A549 (cell line): ENCODE results near the gene SLC23A2. TPM values are rescaled to one million over a fixed set of nuclear protein-coding genes. Genes with fewer than 3 reads are reported as not detected.

Experiments
- ATAC-seq, 2 experiments: fragments of 200-7000 bp in 1 of 2; fragments of >200 bp in 1 of 2; cut with Nextera tagmentation in 1 of 2; cut with Tn5 transposase in 1 of 2; 3 replicates each; pipeline versions ENCODE4 v1.8.0 to v1.9.1; 2018 to 2020; ENCODE audit warnings: mild to moderate bottlenecking in 1 of 2, moderate library complexity in 1 of 2
- CTCF ChIA-PET: fragments of 300-600 bp; sonication (Branson Sonifier 250); formaldehyde crosslinking; extraction: SDS; loops from one replicate; lab custom pipeline; 2021; ENCODE audit warnings: antibody characterized with exemption, inconsistent platforms; lab: Yijun Ruan, JAX
- POLR2A ChIA-PET: fragments of 350-600 bp; formaldehyde crosslinking; extraction: SDS; loops from one replicate; lab custom pipeline; 2021; ENCODE audit warnings: antibody characterized with exemption, inconsistent platforms; lab: Yijun Ruan, JAX
- DNase-seq, 2 experiments: peaks; one replicate each; pipeline versions ENCODE4 v3.0.0 to v3.0.0-alpha.2; 2011 to 2016; ENCODE audit warnings: low read depth in 1 of 2, low spot score in 1 of 2
- FAIRE-seq: peaks from 2 replicates; lab custom pipeline; 2011; peaks lifted over from hg19 to GRCh38; lab: Jason Lieb, UNC
- H3K27ac ChIP-seq, 2 experiments: fragments of >200 bp; sonication (Bioruptor Twin); formaldehyde crosslinking; 3 replicates each; pipeline ENCODE4 v1.5.1; 2016 to 2017
- H3K4me1 ChIP-seq: fragments of >200 bp; sonication (Bioruptor Twin); formaldehyde crosslinking; 3 replicates; pipeline ENCODE4 v1.6.1; 2016
- H3K4me2 ChIP-seq: fragments of >200 bp; sonication (Bioruptor Twin); formaldehyde crosslinking; 3 replicates; pipeline ENCODE4 v1.6.1; 2016
- H3K4me3 ChIP-seq: fragments of >200 bp; sonication (Bioruptor Twin); formaldehyde crosslinking; 3 replicates; pipeline ENCODE4 v1.5.1; 2016
- H3K9me3 ChIP-seq: fragments of >200 bp; sonication (Bioruptor Twin); formaldehyde crosslinking; 3 replicates; pipeline ENCODE4 v1.6.1; 2016
- ATOH8 ChIP-seq: fragments of 250-450 bp; sonication (Bioruptor Pico); IDR thresholded peaks from 2 replicates; pipeline ENCODE4 v1.5.0; 2020; ENCODE audit warnings: low read depth, mild to moderate bottlenecking, moderate library complexity
- BHLHE40 ChIP-seq: IDR thresholded peaks from 2 replicates; pipeline ENCODE4 v1.6.1; 2012; ENCODE audit warnings: low read depth, low read length, inconsistent platforms
- CBX2 ChIP-seq: fragments of 200-600 bp; sonication (generic); IDR thresholded peaks from 2 replicates; pipeline ENCODE4 v1.6.1; 2016; ENCODE audit warnings: low read depth, mild to moderate bottlenecking, borderline replicate concordance
- CBX8 ChIP-seq: fragments of 200-600 bp; sonication (generic); IDR thresholded peaks from 2 replicates; pipeline ENCODE4 v1.6.1; 2016
- CHD2 ChIP-seq: fragments of 150-350 bp; IDR thresholded peaks from 2 replicates; pipeline ENCODE4 v1.6.1; 2014; ENCODE audit warnings: low read length; ENCODE audit not compliant: partially characterized antibody
- CTCF ChIP-seq: fragments of >200 bp; sonication (Bioruptor Twin); formaldehyde crosslinking; IDR thresholded peaks from 3 replicates; pipeline ENCODE4 v1.5.1; 2016
- E2F6 ChIP-seq: IDR thresholded peaks from 2 replicates; pipeline ENCODE4 v1.6.1; 2012; ENCODE audit warnings: low read depth, borderline replicate concordance
- EP300 ChIP-seq, 2 experiments: fragments of >200 bp; sonication (Bioruptor Twin); formaldehyde crosslinking; IDR thresholded peaks; 2 replicates in 1 of 2; 3 replicates in 1 of 2; pipeline ENCODE4 v1.6.1; 2016 to 2017
- ESRRA ChIP-seq: fragments of 150-350 bp; IDR thresholded peaks from 2 replicates; pipeline ENCODE4 v1.6.1; 2014; ENCODE audit warnings: mild to moderate bottlenecking, low read length, borderline replicate concordance
- GATA3 ChIP-seq: IDR thresholded peaks from 2 replicates; pipeline ENCODE4 v1.6.1; 2012; ENCODE audit warnings: borderline replicate concordance
- HMGXB4 ChIP-seq: fragments of 250-450 bp; sonication (Bioruptor Pico); IDR thresholded peaks from 2 replicates; pipeline ENCODE4 v1.5.0; 2021; ENCODE audit warnings: mild to moderate bottlenecking, moderate library complexity, borderline replicate concordance
- HOXA7 ChIP-seq: fragments of 250-450 bp; sonication (Bioruptor Pico); IDR thresholded peaks from 2 replicates; pipeline ENCODE4 v1.5.0; 2020; ENCODE audit warnings: mild to moderate bottlenecking, moderate library complexity
- HOXB13 ChIP-seq: fragments of 250-450 bp; sonication (Bioruptor Pico); IDR thresholded peaks from 2 replicates; pipeline ENCODE4 v1.5.0; 2020; ENCODE audit warnings: low read depth, mild to moderate bottlenecking, moderate library complexity
- JUNB ChIP-seq: fragments of >200 bp; sonication (Bioruptor Twin); formaldehyde crosslinking; IDR thresholded peaks from 2 replicates; pipeline ENCODE4 v1.6.1; 2016
- KDM1A ChIP-seq: fragments of 200-600 bp; sonication (generic); IDR thresholded peaks from 2 replicates; pipeline ENCODE4 v1.6.1; 2016; ENCODE audit warnings: low read depth, mild to moderate bottlenecking
- KDM5A ChIP-seq: fragments of 200-600 bp; sonication (generic); IDR thresholded peaks from 2 replicates; pipeline ENCODE4 v1.6.1; 2016; ENCODE audit warnings: antibody characterized with exemption, mild to moderate bottlenecking
- MAFK ChIP-seq: fragments of 450-650 bp; IDR thresholded peaks from 2 replicates; pipeline ENCODE4 v1.6.1; 2014; ENCODE audit not compliant: partially characterized antibody
- MAZ ChIP-seq: fragments of 150-350 bp; IDR thresholded peaks from 2 replicates; pipeline ENCODE4 v1.6.1; 2014; ENCODE audit warnings: antibody characterized with exemption, low read depth, low read length, borderline replicate concordance
- MYC ChIP-seq: IDR thresholded peaks from 2 replicates; pipeline ENCODE4 v1.6.1; 2012; ENCODE audit warnings: mild to moderate bottlenecking, inconsistent platforms, low read length, improper control_type of control experiment, borderline replicate concordance
- RCOR1 ChIP-seq: fragments of 150-350 bp; IDR thresholded peaks from 2 replicates; pipeline ENCODE4 v1.6.1; 2014; ENCODE audit warnings: antibody characterized with exemption, low read length, low read depth
- TP53 ChIP-seq: fragments of 250-450 bp; sonication (Bioruptor Pico); IDR thresholded peaks from 2 replicates; pipeline ENCODE4 v1.5.0; 2021; ENCODE audit warnings: mild to moderate bottlenecking, moderate library complexity
- ZC3H11A ChIP-seq: fragments of 450-650 bp; IDR thresholded peaks from 2 replicates; pipeline ENCODE4 v1.6.1; 2014; ENCODE audit warnings: antibody characterized with exemption, mild to moderate bottlenecking
- ZFP36 ChIP-seq: fragments of 450-650 bp; IDR thresholded peaks from 2 replicates; pipeline ENCODE4 v1.6.1; 2014; ENCODE audit warnings: borderline replicate concordance; ENCODE audit not compliant: partially characterized antibody
- ZSCAN20 ChIP-seq: fragments of 250-450 bp; sonication (Bioruptor Pico); IDR thresholded peaks from 2 replicates; pipeline ENCODE4 v1.8.0; 2022; ENCODE audit warnings: mild to moderate bottlenecking, moderate library complexity
- whole genome bisulfite sequencing: methylation state at CpG from one replicate; pipeline ENCODE4 v1.1.6; 2017; ENCODE audit errors: missing lambda C conversion rate; 5-methylcytosine and 5-hydroxymethylcytosine counted together
- polyA plus RNA-seq, 4 experiments: library from polyadenylated mRNA; depleted of rRNA in 3 of 4; stranded (reverse); fragments of >200 nt; fragmentation: RNase III in 1 of 4; extraction: RNeasy Plus Mini Kit Qiagen cat#74134 plus additional on column Dnase treatment in 1 of 4; gene quantifications; 2 replicates in 3 of 4; 3 replicates in 1 of 4; pipeline ENCODE4 v1.2.3, GENCODE V29; 2011 to 2017

The SLC23A2 gene
- polyA plus RNA-seq, 2 of the 4 experiments (the other 2 are of a cell fraction): 13.1 to 47.8 TPM

GRCh38 chr20:4944518-4945313 lies 56.6 kb downstream of the SLC23A2 start:
- no peak overlapping the region for H3K27ac ChIP-seq
- no peaks in the 10 kb centered on the region for H3K9me3 ChIP-seq
- no peak for DNase-seq
- no peak for ATAC-seq
- no peak overlapping the region for H3K4me2 ChIP-seq
- WGBS: 79% methylated on average over 6 of the region's 6 CpGs
- no peak for TF ChIP-seq HOXA7 (CRISPR knock-in tag)
- TF ChIP-seq TP53 (CRISPR knock-in tag): no peak
- TF ChIP-seq CBX2: no peak
- TF ChIP-seq RCOR1: no peak
- TF ChIP-seq CBX8: no peak
- TF ChIP-seq, all 56 proteins: peak for 0
- CTCF ChIA-PET: interaction anchor here (0.7 to 4.0 kb wide), 4 partner anchors 11 to 203 kb away, joined by 3 to 23 read pairs (median 4); no protein-coding TSS in a partner anchor
- H3K4me3 ChIP-seq: no peak overlapping the region
- POLR2A ChIA-PET: interaction anchor here (0.7 kb wide), 1 partner anchor 9 kb away, joined by 4 read pairs; no protein-coding TSS in a partner anchor
- no peak for FAIRE-seq
- H3K4me1 ChIP-seq: peaks cover 24% of the 10 kb centered on the region

- CTCF ChIA-PET: interaction anchor here (0.8 to 4.0 kb wide), 3 partner anchors 10 to 16 kb away, joined by 3 to 23 read pairs (median 7); no protein-coding TSS in a partner anchor
- H3K4me2 ChIP-seq: peak overlapping the region; percentile 12; the same call in 2 of the 3 replicates
- DNase-seq: no peak
- TF ChIP-seq BHLHE40: no peak
- no peak for TF ChIP-seq KDM5A
- no peak for TF ChIP-seq HMGXB4 (CRISPR knock-in tag)
- no peak for TF ChIP-seq KDM1A
- no peak for TF ChIP-seq ATOH8
- no peak for TF ChIP-seq CHD2
- no peak for TF ChIP-seq EP300 (IDR thresholded peaks at IDR 0.05)
- TF ChIP-seq MAZ: no peak
- no peak for TF ChIP-seq HOXB13
- no peak for TF ChIP-seq ZFP36
- TF ChIP-seq ESRRA: no peak
- no peak for TF ChIP-seq MAFK
- TF ChIP-seq ZSCAN20 (CRISPR knock-in tag): no peak
- no peak for TF ChIP-seq GATA3
- TF ChIP-seq MYC: no peak
- no peak for TF ChIP-seq ZC3H11A
- no peak for TF ChIP-seq CTCF
- no peak for TF ChIP-seq E2F6
- TF ChIP-seq JUNB: no peak
- TF ChIP-seq, all 56 proteins: peak for 0
- ATAC-seq (no peak), FAIRE-seq (no peak)
- WGBS: 50% methylated on average over 5 of the region's 5 CpGs
- POLR2A ChIA-PET: no interaction called here
- no peak overlapping the region for H3K4me3 ChIP-seq
- H3K9me3 ChIP-seq: no peaks in the 10 kb centered on the region
- peak overlapping the region; percentile 10 to 44; a peak in 2 of 6 replicates for H3K27ac ChIP-seq
- H3K4me1 ChIP-seq: peaks cover 15% of the 10 kb centered on the region; the same call in 2 of the 3 replicates
Observed at GRCh38 chr20:4942331-4942730, 59.0 kb downstream of the SLC23A2 start.
